ENCODE data around the gene PNO1.
A peak's percentile ranks its signal among the peaks of the same experiment; 100 is the strongest.

The PNO1 gene

DNA sequence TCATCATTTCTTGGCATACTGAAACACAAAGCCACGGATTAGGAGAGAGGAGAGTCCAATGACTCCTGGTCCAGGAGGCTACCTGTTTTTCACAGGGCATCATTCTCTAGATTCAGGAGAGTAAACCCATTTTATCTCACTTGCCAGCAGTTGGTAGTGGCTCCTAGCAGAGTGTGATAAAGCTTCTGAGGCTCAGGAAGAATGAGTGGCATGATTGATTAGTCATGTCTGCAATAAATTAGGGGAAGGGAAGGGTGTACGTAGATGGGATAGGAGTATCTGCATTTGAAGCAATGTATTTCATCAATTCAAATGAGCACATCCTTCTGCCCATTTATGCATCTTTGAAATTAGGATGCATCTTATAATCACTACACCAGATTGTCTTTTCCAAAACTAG lies 31.1 kb upstream of the PNO1 start:
- peak; percentile 48 for TF ChIP-seq ZBTB17 (tag by site-specific recombination; IDR thresholded peaks at IDR 0.05)
- no peak for TF ChIP-seq ZNF837 (tag by site-specific recombination; IDR thresholded peaks at IDR 0.05)
- ChIA-PET CTCF (interaction anchor here (0.7 kb wide), 1 partner anchor 178 kb away, joined by 3 read pairs; no protein-coding TSS in a partner anchor), POLR2A (no interaction called here)
- Histone ChIP-seq H3K27ac (ENCODE audit: extremely low read depth, low read depth, low read length) (no peak overlapping the region), H3K4me3 (ENCODE audit: low read depth, low read length) (no peak overlapping the region), H3K36me3 (ENCODE audit: control insufficient read depth in 2 of 2, insufficient read depth in 1 of 2, low read length in 2 of 2) (peaks cover 0 to under 1% of the 10 kb centered on the region in 2 experiments; a peak in 1 of 3 replicates), H3K9me3 (ENCODE audit: control insufficient read depth, insufficient read depth, low read depth, low read length) (no peaks in the 10 kb centered on the region), H3K4me1 (ENCODE audit: control insufficient read depth, insufficient read depth, low read length) (no peaks in the 10 kb centered on the region)

DNA sequence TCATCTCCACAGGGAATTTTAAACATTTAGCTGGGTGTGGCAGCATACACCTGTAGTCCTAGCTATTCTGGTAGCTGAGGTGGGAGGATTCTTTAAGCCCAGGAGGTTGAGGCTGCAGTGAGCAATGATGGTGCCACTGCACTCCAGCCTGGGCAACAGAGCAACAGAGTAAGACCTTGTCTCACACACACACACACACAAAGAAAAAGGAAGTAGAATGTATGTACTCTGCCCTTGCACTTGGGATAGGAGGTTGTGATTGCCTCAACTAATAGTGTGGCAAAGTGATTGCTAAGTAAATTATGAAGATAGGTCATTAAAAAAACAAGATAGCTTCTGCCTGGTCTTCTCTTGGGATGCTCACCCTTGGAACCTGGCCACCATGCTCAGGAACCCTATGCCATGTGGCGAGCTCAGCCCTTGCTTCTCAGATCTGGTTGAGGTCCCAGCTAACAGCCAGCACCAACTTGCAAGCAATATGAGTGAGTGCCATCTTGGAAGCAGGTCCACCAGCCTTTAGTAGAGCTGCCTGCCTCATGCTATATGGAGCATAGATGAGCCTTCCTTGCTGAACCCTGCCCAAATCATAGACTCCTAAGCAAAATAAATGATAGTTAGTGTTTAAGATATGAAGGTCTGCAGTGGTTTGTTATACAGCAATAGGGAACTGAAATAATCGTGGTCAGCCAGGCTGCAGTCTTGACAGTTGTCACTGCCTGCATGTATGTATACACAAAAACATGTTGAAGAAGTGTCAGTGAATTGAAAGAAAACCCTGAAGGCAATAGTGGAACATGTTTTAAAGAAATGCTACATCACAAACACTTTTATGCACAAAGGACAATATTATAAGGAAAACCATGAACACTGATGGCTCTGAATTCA lies 30.1 kb upstream of the PNO1 start:
- CTCF ChIA-PET = interaction anchor here (0.7 kb wide), 1 partner anchor 179 kb away, joined by 3 read pairs; no protein-coding TSS in a partner anchor

DNA sequence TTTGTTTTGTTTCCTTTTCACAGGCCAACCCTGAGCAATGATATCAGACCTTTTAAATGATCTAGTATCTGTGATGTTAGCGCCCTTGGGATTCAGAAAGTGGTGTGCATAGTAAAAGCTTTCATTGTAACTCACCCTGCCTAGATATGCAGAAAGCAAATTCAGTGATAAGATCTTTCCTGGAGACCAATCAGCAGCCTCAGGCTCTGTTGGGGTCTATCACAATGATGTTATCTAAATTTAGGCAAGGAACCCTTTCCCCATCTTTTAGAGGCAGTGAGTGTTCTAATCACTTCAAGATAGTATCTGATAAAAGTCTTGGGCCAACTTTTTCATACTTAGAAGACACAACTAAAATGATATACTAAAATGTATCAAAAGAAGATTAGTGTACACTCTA lies 23.6 kb upstream of the PNO1 start:
- TF ChIP-seq ZNF660 (tag by site-specific recombination; IDR thresholded peaks at IDR 0.05) (no peak), ZFP41 (tag by site-specific recombination; IDR thresholded peaks at IDR 0.05; ENCODE audit: borderline replicate concordance) (no peak), ZSCAN23 (tag by site-specific recombination; IDR thresholded peaks at IDR 0.05) (no peak), ZNF112 (tag by site-specific recombination; IDR thresholded peaks at IDR 0.05) (no peak), ZNF292 (tag by site-specific recombination; IDR thresholded peaks at IDR 0.05; ENCODE audit: borderline replicate concordance, low read depth) (no peak), ZNF341 (tag by site-specific recombination; IDR thresholded peaks at IDR 0.05; ENCODE audit: low read depth) (no peak), ZNF426 (tag by site-specific recombination; IDR thresholded peaks at IDR 0.05) (no peak), ZBTB21 (tag by site-specific recombination; IDR thresholded peaks at IDR 0.05) (no peak)
- TF ChIP-seq, protein P1, sequence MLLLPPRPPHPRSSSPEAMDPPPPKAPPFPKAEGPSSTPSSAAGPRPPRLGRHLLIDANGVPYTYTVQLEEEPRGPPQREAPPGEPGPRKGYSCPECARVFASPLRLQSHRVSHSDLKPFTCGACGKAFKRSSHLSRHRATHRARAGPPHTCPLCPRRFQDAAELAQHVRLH (tag by site-specific recombination; IDR thresholded peaks at IDR 0.05) = no peak
- TF ChIP-seq, protein P2, sequence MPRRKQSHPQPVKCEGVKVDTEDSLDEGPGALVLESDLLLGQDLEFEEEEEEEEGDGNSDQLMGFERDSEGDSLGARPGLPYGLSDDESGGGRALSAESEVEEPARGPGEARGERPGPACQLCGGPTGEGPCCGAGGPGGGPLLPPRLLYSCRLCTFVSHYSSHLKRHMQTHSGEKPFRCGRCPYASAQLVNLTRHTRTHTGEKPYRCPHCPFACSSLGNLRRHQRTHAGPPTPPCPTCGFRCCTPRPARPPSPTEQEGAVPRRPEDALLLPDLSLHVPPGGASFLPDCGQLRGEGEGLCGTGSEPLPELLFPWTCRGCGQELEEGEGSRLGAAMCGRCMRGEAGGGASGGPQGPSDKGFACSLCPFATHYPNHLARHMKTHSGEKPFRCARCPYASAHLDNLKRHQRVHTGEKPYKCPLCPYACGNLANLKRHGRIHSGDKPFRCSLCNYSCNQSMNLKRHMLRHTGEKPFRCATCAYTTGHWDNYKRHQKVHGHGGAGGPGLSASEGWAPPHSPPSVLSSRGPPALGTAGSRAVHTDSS (tag by site-specific recombination; IDR thresholded peaks at IDR 0.05) = no peak
- TF ChIP-seq, protein P3, sequence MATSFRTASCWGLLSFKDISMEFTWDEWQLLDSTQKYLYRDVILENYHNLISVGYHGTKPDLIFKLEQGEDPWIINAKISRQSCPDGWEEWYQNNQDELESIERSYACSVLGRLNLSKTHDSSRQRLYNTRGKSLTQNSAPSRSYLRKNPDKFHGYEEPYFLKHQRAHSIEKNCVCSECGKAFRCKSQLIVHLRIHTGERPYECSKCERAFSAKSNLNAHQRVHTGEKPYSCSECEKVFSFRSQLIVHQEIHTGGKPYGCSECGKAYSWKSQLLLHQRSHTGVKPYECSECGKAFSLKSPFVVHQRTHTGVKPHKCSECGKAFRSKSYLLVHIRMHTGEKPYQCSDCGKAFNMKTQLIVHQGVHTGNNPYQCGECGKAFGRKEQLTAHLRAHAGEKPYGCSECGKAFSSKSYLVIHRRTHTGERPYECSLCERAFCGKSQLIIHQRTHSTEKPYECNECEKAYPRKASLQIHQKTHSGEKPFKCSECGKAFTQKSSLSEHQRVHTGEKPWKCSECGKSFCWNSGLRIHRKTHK (tag by site-specific recombination; IDR thresholded peaks at IDR 0.05) = no peak
- Histone ChIP-seq H3K9me3 (ENCODE audit: control insufficient read depth, insufficient read depth, low read depth, low read length) (no peaks in the 10 kb centered on the region), H3K36me3 (ENCODE audit: control insufficient read depth in 2 of 2, insufficient read depth in 1 of 2, low read length in 2 of 2) (peaks cover 5 to 12% of the 10 kb centered on the region in 2 experiments; a peak in 2 of 3 replicates), H3K4me1 (ENCODE audit: control insufficient read depth, insufficient read depth, low read length) (no peaks in the 10 kb centered on the region), H3K4me3 (ENCODE audit: low read depth, low read length) (no peak overlapping the region), H3K27ac (ENCODE audit: extremely low read depth, low read depth, low read length) (no peak overlapping the region)
- POLR2A ChIA-PET = no interaction called here
- CTCF ChIA-PET = no interaction called here

More for the DNA sequence above, 30.1 kb upstream of the PNO1 start:
- no peak overlapping the region for H3K4me3 ChIP-seq (ENCODE audit: low read depth, low read length)
- H3K9me3 ChIP-seq (ENCODE audit: control insufficient read depth, insufficient read depth, low read depth, low read length) = no peaks in the 10 kb centered on the region
- peaks cover 0 to 3% of the 10 kb centered on the region in 2 experiments; a peak in 1 of 3 replicates for H3K36me3 ChIP-seq (ENCODE audit: control insufficient read depth in 2 of 2, insufficient read depth in 1 of 2, low read length in 2 of 2)
- TF ChIP-seq SETDB1 (IDR thresholded peaks at IDR 0.05; ENCODE audit: insufficient read length, low read length) (no peak), ZNF555 (tag by site-specific recombination; conservative IDR thresholded peaks at IDR 0.05) (no peak), ZNF19 (tag by site-specific recombination; IDR thresholded peaks at IDR 0.05; ENCODE audit: low read depth) (no peak), ZNF416 (tag by site-specific recombination; IDR thresholded peaks at IDR 0.05) (no peak), TRIM28 (IDR thresholded peaks at IDR 0.05; ENCODE audit: borderline replicate concordance, low read length) (no peak), YY1 (tag by site-specific recombination; IDR thresholded peaks at IDR 0.05) (no peak), ZNF623 (tag by site-specific recombination; IDR thresholded peaks at IDR 0.05) (no peak)
- TF ChIP-seq, protein P2 (tag by site-specific recombination; IDR thresholded peaks at IDR 0.05) = no peak
- TF ChIP-seq, protein P4, sequence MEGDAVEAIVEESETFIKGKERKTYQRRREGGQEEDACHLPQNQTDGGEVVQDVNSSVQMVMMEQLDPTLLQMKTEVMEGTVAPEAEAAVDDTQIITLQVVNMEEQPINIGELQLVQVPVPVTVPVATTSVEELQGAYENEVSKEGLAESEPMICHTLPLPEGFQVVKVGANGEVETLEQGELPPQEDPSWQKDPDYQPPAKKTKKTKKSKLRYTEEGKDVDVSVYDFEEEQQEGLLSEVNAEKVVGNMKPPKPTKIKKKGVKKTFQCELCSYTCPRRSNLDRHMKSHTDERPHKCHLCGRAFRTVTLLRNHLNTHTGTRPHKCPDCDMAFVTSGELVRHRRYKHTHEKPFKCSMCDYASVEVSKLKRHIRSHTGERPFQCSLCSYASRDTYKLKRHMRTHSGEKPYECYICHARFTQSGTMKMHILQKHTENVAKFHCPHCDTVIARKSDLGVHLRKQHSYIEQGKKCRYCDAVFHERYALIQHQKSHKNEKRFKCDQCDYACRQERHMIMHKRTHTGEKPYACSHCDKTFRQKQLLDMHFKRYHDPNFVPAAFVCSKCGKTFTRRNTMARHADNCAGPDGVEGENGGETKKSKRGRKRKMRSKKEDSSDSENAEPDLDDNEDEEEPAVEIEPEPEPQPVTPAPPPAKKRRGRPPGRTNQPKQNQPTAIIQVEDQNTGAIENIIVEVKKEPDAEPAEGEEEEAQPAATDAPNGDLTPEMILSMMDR (tag by site-specific recombination; IDR thresholded peaks at IDR 0.05) = no peak
- TF ChIP-seq, protein P1 (tag by site-specific recombination; IDR thresholded peaks at IDR 0.05) = no peak
- H3K4me1 ChIP-seq (ENCODE audit: control insufficient read depth, insufficient read depth, low read length) = no peaks in the 10 kb centered on the region
- POLR2A ChIA-PET = no interaction called here
- H3K27ac ChIP-seq (ENCODE audit: extremely low read depth, low read depth, low read length) = no peak overlapping the region
